GM23248 (cell line): ENCODE measurements around the gene PHRF1.

ENCODE experiments used
- EZH2 ChIP-seq: fragments of 200-600 bp; sonication (generic); IDR thresholded peaks from 2 replicates; pipeline ENCODE4 v1.6.1; 2018; ENCODE audit warnings: antibody characterized with exemption, mild to moderate bottlenecking; ENCODE audit not compliant: insufficient read depth, poor library complexity, severe bottlenecking
- EZH2phosphoT487 ChIP-seq: fragments of 200-600 bp; sonication (generic); IDR thresholded peaks from 2 replicates; pipeline ENCODE4 v1.6.1; 2018; ENCODE audit warnings: antibody characterized with exemption, moderate library complexity, mild to moderate bottlenecking, low read depth; ENCODE audit not compliant: insufficient read depth

DNA sequence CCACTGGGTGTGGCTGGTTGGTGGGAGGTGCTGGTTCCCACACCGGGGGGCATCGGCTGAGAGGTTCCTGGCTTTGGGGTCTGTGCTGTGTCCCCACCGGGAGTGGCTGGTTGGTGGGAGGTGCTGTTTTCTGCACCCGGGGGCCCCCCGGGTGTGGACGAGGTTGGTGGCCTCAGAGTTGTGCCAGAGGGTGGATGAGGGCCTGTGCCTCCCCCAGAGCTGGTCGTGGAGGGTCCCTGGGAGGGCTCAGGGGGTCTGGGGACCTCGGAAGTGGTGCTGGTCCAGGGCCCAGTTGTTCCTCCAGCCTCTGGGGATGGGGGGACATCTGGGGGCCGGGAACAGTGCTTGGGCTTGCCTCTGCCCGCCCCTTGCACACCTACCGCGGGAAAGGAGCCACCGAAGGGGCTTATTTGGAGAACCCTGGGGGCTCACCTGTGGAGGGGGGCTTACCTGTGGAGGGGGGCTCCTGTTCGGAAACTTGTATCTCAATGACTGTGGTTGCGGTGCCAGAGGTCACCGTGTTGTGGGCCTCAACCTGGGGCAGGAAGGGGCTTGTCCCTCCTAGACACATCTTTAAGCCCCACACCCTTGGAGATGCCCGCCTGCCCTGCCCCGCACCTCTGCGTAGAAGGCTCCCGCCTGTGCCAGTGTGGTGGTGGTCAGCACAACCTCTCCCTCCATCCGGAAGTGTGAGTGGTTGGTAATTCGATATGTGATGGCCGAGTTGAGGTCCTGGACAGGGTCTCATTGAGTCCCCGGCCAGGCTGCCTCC is 42.8 kb downstream of the PHRF1 start:
- TF ChIP-seq EZH2phosphoT487 = no peak
- no peak for TF ChIP-seq EZH2
